Spleen (tissue), 11 donors: ENCODE results near the gene ABI1. TPM values are rescaled to one million over a fixed set of nuclear protein-coding genes. Genes with fewer than 3 reads are reported as not detected.

Experiments
- DNase-seq: peaks from one replicate; pipeline ENCODE4 v3.0.0-alpha.2; 2020
- H3K27ac ChIP-seq, 8 donors: fragments of 200-600 bp; sonication (generic) in 7 of 8; 1 replicate in 4 of 8; 2 replicates in 4 of 8; pipeline versions ENCODE4 v1.5.0 to v1.8.0; 2016 to 2021; ENCODE audit warnings: inconsistent platforms in 4 of 8, mild to moderate bottlenecking in 4 of 8, moderate library complexity in 1 of 8
- H3K27me3 ChIP-seq, 7 donors: fragments of 200-600 bp; sonication (generic) in 6 of 7; replicated peaks in 1 of 7; 1 replicate in 4 of 7; 2 replicates in 3 of 7; pipeline versions ENCODE4 v1.5.0 to v1.8.0; 2016 to 2021; ENCODE audit warnings: inconsistent platforms in 3 of 7, mild to moderate bottlenecking in 1 of 7
- H3K36me3 ChIP-seq, 6 donors: fragments of 200-600 bp; sonication (generic) in 5 of 6; 1 replicate in 4 of 6; 2 replicates in 2 of 6; pipeline versions ENCODE4 v1.5.0 to v1.8.0; 2016 to 2021; ENCODE audit warnings: inconsistent platforms in 2 of 6
- H3K4me1 ChIP-seq, 6 donors: fragments of 200-600 bp; sonication (generic) in 5 of 6; 1 replicate in 3 of 6; 2 replicates in 3 of 6; pipeline versions ENCODE4 v1.5.0 to v1.8.0; 2016 to 2021; ENCODE audit warnings: inconsistent platforms in 3 of 6
- H3K4me3 ChIP-seq, 8 donors: fragments of 200-600 bp; sonication (generic) in 7 of 8; 1 replicate in 4 of 8; 2 replicates in 4 of 8; pipeline versions ENCODE4 v1.5.0 to v1.8.0; 2016 to 2021; ENCODE audit warnings: inconsistent platforms in 4 of 8, mild to moderate bottlenecking in 4 of 8, moderate library complexity in 2 of 8
- H3K9me3 ChIP-seq, 8 donors: fragments of 200-600 bp; sonication (generic) in 7 of 8; 1 replicate in 4 of 8; 2 replicates in 4 of 8; pipeline versions ENCODE4 v1.5.0 to v1.8.0; 2016 to 2021; ENCODE audit warnings: inconsistent platforms in 4 of 8
- CTCF ChIP-seq, 11 experiments: fragments of 200-600 bp in 7 of 11; fragments of 450-650 bp in 4 of 11; sonication (generic) in 4 of 11; IDR thresholded peaks in 8 of 11; conservative IDR thresholded peaks in 3 of 11; 1 replicate in 7 of 11; 2 replicates in 4 of 11; pipeline versions ENCODE4 v1.4.0 to v1.8.0; 2016 to 2021; ENCODE audit warnings: antibody characterized with exemption in 11 of 11, inconsistent platforms in 4 of 11, mild to moderate bottlenecking in 1 of 11
- POLR2A ChIP-seq, 3 donors: fragments of 450-650 bp; IDR thresholded peaks; one replicate each; pipeline ENCODE4 v1.5.1; 2017; ENCODE audit warnings: antibody characterized with exemption in 3 of 3, mild to moderate bottlenecking in 1 of 3
- POLR2AphosphoS5 ChIP-seq, 3 donors: sonication (generic); formaldehyde crosslinking; IDR thresholded peaks; one replicate each; pipeline ENCODE4 v1.5.1; 2017; ENCODE audit warnings: antibody characterized with exemption in 3 of 3
- whole genome bisulfite sequencing, 5 donors: extraction: QIAGEN DNeasy Blood & Tissue Kit in 3 of 5; methylation state at CpG; one replicate each; pipeline versions ENCODE4 v1.1.5 to v1.1.7; 2013 to 2018; 5-methylcytosine and 5-hydroxymethylcytosine counted together
- intact Hi-C: fragments of 100-400 bp; cut with DNase I; formaldehyde crosslinking; loops from one replicate; pipeline ENCODE4 v1.15.0; 2023; ENCODE audit warnings: low total_unique reads
- polyA plus RNA-seq, 3 donors: library from polyadenylated mRNA; stranded (reverse); fragments of 200-250 nt; gene quantifications; one replicate each; pipeline ENCODE4 v1.2.1, GENCODE V29; 2013
- total RNA-seq, 7 donors: library from RNA; depleted of rRNA in 3 of 7; stranded (reverse); fragments of >200 nt in 3 of 7; fragmentation: NEBNext Ultra II Directional in 4 of 7; extraction: Animal tissue kit (Norgen Biotek cat#: 25700) in 4 of 7; gene quantifications; one replicate each; pipeline versions ENCODE4 v1.1.0 to v1.2.1, GENCODE V29; 2016 to 2021
- donor health status: healthy with polysubstance abuse.
- donor health status: DM: no; HTN: no; CAD: no; lungs with moderate emphysema.
- donor health status: DM: no; HTN: no; CAD: no.
- donor health status: Bipolar disorder and iron deficiency.
- donor health status: healthy.
- donor health status: DM: no; HTN: no; CAD: no.
- donor health status: DM: yes; HTN: yes; CAD: no.

The ABI1 gene
- total and polyA plus RNA-seq, 10 donors, result 33.4 to 74.0 (median 55.9) TPM

- no peak overlapping the region for H3K27ac ChIP-seq
- intact Hi-C loops, result no loop called here
- H3K36me3 ChIP-seq, result peaks cover 0 to 14% (median 3%) of the 10 kb centered on the region in 6 donors
- H3K4me3 ChIP-seq, result no peak overlapping the region
- WGBS, 5 donors, result 90 to 98% (median 92%) methylated on average over 4 of the region's 4 CpGs
- H3K27me3 ChIP-seq, result no peaks in the 10 kb centered on the region
- peaks cover 49 to 97% (median 83%) of the 10 kb centered on the region in 6 donors for H3K4me1 ChIP-seq
- no peaks in the 10 kb centered on the region for H3K9me3 ChIP-seq
- no peak for DNase-seq
- TF ChIP-seq CTCF (IDR thresholded peaks at IDR 0.05 in 8 of 11, conservative IDR thresholded peaks at IDR 0.05 in 3 of 11), result no peak
- TF ChIP-seq POLR2A (IDR thresholded peaks at IDR 0.05), result no peak
- no peak for TF ChIP-seq POLR2AphosphoS5 (IDR thresholded peaks at IDR 0.05)
Observed at GRCh38 chr10:26803849-26804248, 56.9 kb downstream of the ABI1 start.

- intact Hi-C loops, result no loop called here
- Histone ChIP-seq H3K36me3 (peaks cover 0 to 6% (median 1%) of the 10 kb centered on the region in 6 donors), H3K9me3 (no peaks in the 10 kb centered on the region), H3K27ac (peak overlapping the region in 3 of 8 donors; percentile 25 to 47 (median 40)), H3K4me1 (peaks cover 56 to 100% (median 88%) of the 10 kb centered on the region in 6 donors), H3K27me3 (no peaks in the 10 kb centered on the region), H3K4me3 (no peak overlapping the region)
- TF ChIP-seq POLR2A (IDR thresholded peaks at IDR 0.05), result no peak
- no peak for TF ChIP-seq POLR2AphosphoS5 (IDR thresholded peaks at IDR 0.05)
- no peak for TF ChIP-seq CTCF (IDR thresholded peaks at IDR 0.05 in 8 of 11, conservative IDR thresholded peaks at IDR 0.05 in 3 of 11)
- DNase-seq, result no peak
- 93 to 99% (median 94%) methylated on average over 3 of the region's 3 CpGs for WGBS, 5 donors
Observed at GRCh38 chr10:26802527-26802926, 58.2 kb downstream of the ABI1 start.

- 72 to 78% (median 72%) methylated on average over 3 of the region's 3 CpGs for WGBS, 5 donors
- H3K27ac ChIP-seq, result peak overlapping the region in 2 of 8 donors; percentile 25 to 45
Observed at GRCh38 chr10:26801831-26802230, 58.9 kb downstream of the ABI1 start.

DNA sequence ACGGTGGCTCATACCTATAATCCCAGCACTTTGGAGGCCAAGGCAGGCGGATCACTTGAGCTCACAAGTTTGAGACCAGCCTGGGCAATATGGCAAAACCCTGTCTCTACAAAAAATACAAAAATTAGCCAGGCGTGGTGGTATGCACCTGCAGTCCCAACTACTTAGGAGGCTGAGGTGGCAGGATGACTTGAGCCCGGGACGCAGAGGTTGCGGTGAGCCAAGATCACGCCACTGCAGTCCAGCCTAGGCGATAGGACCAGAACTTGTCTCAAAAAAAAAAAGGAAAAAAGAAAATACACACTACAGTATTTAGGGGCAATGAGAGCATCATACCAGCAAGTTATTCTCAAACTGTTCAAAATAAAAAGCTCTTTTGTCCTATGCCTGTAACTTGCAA is 59.5 kb downstream of the ABI1 start:
- TF ChIP-seq POLR2AphosphoS5 (IDR thresholded peaks at IDR 0.05) (no peak), POLR2A (IDR thresholded peaks at IDR 0.05) (no peak), CTCF (IDR thresholded peaks at IDR 0.05 in 8 of 11, conservative IDR thresholded peaks at IDR 0.05 in 3 of 11) (no peak)
- H3K27me3 ChIP-seq, result no peaks in the 10 kb centered on the region
- intact Hi-C loops, result no loop called here
- peaks cover 0 to 7% (median under 1%) of the 10 kb centered on the region in 8 donors for H3K9me3 ChIP-seq
- DNase-seq, result no peak
- H3K36me3 ChIP-seq, result no peaks in the 10 kb centered on the region
- no peak overlapping the region for H3K4me3 ChIP-seq
- 73 to 90% (median 82%) methylated on average over 8 of the region's 8 CpGs for WGBS, 5 donors
- H3K27ac ChIP-seq, result peak overlapping the region in 1 of 8 donors; percentile 45
- peaks cover 53 to 99% (median 78%) of the 10 kb centered on the region in 6 donors for H3K4me1 ChIP-seq

More at GRCh38 chr10:26801831-26802230, 58.9 kb downstream of the ABI1 start:
- H3K27me3 ChIP-seq, result no peaks in the 10 kb centered on the region
- peaks cover 56 to 100% (median 84%) of the 10 kb centered on the region in 6 donors for H3K4me1 ChIP-seq
- intact Hi-C loops, result no loop called here
- H3K9me3 ChIP-seq, result peaks cover 0 to 2% (median 0%) of the 10 kb centered on the region in 8 donors
- H3K36me3 ChIP-seq, result no peaks in the 10 kb centered on the region
- TF ChIP-seq CTCF (IDR thresholded peaks at IDR 0.05 in 8 of 11, conservative IDR thresholded peaks at IDR 0.05 in 3 of 11), result no peak
- no peak for TF ChIP-seq POLR2A (IDR thresholded peaks at IDR 0.05)
- TF ChIP-seq POLR2AphosphoS5 (IDR thresholded peaks at IDR 0.05), result no peak
- H3K4me3 ChIP-seq, result no peak overlapping the region
- DNase-seq, result no peak
